HG02610 (cell line): Measurements from ENCODE around the gene GLT1D1.

Experiments used
- ATAC-seq: cut with Tn5 transposase; IDR thresholded peaks from one replicate; pipeline ENCODE4 v1.9.1; 2021; ENCODE audit warnings: mild to moderate bottlenecking, moderate library complexity; ENCODE audit not compliant: unreplicated experiment

The GLT1D1 gene

GRCh38 chr12:128909653-128910052, 56.4 kb downstream of the GLT1D1 start:
- no peak for ATAC-seq

GRCh38 chr12:128910629-128911028, 57.4 kb downstream of the GLT1D1 start:
- ATAC-seq = no peak

GRCh38 chr12:128911861-128912260, 58.6 kb downstream of the GLT1D1 start:
- ATAC-seq = no peak

GRCh38 chr12:128914908-128915563, 61.8 kb downstream of the GLT1D1 start:
- peak; percentile 96 for ATAC-seq

GRCh38 chr12:128916425-128916824, 63.1 kb downstream of the GLT1D1 start:
- ATAC-seq = no peak

- no peak for ATAC-seq
Measured at GRCh38 chr12:128918481-128919260, 65.4 kb downstream of the GLT1D1 start.

GRCh38 chr12:128920468-128920867, 67.2 kb downstream of the GLT1D1 start:
- no peak for ATAC-seq

- no peak for ATAC-seq
Measured at GRCh38 chr12:128928361-128928760, 75.1 kb downstream of the GLT1D1 start.

GRCh38 chr12:128929057-128929456, 75.8 kb downstream of the GLT1D1 start:
- no peak for ATAC-seq

GRCh38 chr12:128930606-128931005, 77.3 kb downstream of the GLT1D1 start:
- ATAC-seq = no peak

GRCh38 chr12:128932521-128932920, 79.2 kb downstream of the GLT1D1 start:
- no peak for ATAC-seq

- ATAC-seq = no peak
Measured at GRCh38 chr12:128933039-128933438, 79.8 kb downstream of the GLT1D1 start.

- ATAC-seq = no peak
Measured at GRCh38 chr12:128933926-128934325, 80.6 kb downstream of the GLT1D1 start.

GRCh38 chr12:128938886-128939285, 85.6 kb downstream of the GLT1D1 start:
- ATAC-seq = no peak

GRCh38 chr12:128940090-128940888, 87.0 kb downstream of the GLT1D1 start:
- ATAC-seq = no peak

GRCh38 chr12:128940974-128941373, 87.7 kb downstream of the GLT1D1 start:
- no peak for ATAC-seq

- no peak for ATAC-seq
Measured at GRCh38 chr12:128942960-128943477, 89.7 kb downstream of the GLT1D1 start.

GRCh38 chr12:128944956-128945355, 91.7 kb downstream of the GLT1D1 start:
- ATAC-seq = no peak

GRCh38 chr12:128947209-128947608, 93.9 kb downstream of the GLT1D1 start:
- no peak for ATAC-seq

GRCh38 chr12:128949086-128949485, 95.8 kb downstream of the GLT1D1 start:
- no peak for ATAC-seq

- ATAC-seq = no peak
Measured at GRCh38 chr12:128951448-128951847, 98.2 kb downstream of the GLT1D1 start.
